ENCODE results near the gene LSAMP.
"Not testable (repeated sequence)": the region's sequence is repeated elsewhere in the genome, so short reads cannot be mapped to it uniquely, and the experiment has no call there.

LSAMP gene

DNA sequence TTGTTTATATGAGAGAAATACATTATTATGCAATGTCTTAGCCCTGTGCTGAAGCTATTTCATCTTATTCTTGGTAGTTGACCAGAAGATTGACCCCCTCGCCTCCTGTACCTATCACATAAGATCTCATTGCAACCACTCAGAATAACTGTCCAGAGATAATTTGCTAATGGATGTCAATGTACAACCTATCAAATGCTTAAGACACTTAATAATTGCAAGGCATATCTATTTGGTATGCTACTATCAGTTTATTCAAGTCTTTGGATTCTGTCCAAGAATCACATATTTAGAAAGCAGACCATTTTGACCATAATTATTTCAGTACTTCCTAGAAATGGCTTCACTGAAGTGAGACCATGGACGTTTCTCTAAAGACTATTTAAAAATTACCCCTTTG lies 580.4 kb downstream of the LSAMP start:
- DNase-seq = no peak

DNA sequence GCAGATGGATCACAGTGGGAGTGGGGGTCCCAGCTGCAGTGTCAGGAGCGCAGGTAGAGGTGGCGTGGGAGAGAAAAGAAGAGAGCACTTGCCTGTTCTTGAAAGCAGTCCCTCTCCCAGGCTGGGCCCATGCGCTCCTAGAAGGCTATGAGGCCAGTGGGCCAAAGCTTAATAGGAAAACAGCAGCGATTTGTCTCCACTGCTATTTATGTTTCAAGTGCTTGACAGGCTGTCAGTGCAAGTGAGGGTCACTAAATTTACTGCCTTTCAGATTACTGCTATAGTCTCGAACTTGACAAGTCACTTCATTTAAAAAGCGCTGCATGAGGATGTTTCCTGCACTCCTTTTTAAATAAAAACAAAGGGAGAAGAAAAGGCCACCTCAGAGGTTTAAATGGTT lies 582.4 kb downstream of the LSAMP start:
- no peak for DNase-seq

DNA sequence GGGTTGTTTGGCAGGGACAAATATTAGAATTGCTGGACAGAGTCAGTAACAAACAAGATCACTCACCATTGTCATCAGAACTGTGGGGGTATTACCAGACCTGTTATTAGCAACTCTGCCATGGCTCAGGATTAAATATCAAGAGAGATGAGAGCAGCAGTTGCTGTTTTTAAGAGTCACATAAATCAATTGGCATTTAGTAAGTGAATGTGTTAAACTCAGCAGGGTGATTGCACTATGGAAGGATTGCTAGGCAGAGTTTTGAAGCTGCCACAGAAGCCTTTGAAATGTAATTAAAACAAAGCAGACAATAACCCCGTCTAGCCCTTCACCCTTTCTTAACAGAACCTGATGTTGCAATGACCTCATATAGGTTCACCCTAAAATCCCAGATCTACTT lies 583.2 kb downstream of the LSAMP start:
- no peak for DNase-seq

DNA sequence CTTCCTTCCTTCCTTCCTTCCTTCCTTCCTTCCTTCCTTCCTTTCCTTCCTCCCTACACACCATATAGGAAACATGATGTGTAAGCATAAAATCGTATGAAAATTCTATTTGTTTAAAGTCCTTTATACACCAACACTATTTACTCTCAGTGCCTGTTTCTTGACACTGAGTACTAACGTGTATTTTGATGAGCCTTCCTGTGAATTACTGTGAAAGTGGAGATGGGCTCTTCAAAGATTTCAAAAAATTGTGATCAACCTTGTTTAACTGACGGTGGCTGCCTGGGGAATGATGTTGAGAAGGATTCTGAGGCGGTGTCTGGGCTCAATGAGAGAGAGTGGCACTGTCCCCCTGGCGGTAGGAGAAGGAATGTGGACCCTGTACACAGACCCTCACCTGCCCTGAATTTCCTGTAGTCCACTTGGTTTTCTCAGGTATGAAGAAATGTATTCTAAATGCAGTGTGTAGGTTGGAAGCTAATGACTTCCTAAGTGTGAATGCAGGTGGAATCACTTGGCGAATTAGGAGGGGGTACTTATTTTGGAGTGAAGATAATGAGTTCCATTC lies 584.0 kb downstream of the LSAMP start:
- DNase-seq = no peak

DNA sequence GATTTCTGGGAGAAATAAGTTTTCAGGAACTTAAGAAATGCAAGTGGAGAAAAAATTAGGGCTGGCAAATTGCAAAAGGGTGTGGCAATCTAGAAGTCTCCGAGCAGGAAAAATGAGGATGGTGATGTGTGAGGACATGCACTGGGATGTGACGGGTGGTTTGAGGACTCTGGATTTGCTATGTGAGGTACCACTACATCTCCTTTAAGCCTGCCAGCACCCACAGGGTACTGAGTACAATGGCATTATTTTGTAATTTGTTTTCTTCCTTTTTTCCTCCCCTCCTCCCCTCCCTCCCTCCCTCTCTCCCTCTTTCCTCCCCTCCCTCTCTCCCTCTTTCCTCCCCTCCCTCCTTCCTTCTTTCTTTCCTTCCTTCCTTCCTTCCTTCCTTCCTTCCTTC lies 584.5 kb downstream of the LSAMP start:
- DNase-seq = no peak

DNA sequence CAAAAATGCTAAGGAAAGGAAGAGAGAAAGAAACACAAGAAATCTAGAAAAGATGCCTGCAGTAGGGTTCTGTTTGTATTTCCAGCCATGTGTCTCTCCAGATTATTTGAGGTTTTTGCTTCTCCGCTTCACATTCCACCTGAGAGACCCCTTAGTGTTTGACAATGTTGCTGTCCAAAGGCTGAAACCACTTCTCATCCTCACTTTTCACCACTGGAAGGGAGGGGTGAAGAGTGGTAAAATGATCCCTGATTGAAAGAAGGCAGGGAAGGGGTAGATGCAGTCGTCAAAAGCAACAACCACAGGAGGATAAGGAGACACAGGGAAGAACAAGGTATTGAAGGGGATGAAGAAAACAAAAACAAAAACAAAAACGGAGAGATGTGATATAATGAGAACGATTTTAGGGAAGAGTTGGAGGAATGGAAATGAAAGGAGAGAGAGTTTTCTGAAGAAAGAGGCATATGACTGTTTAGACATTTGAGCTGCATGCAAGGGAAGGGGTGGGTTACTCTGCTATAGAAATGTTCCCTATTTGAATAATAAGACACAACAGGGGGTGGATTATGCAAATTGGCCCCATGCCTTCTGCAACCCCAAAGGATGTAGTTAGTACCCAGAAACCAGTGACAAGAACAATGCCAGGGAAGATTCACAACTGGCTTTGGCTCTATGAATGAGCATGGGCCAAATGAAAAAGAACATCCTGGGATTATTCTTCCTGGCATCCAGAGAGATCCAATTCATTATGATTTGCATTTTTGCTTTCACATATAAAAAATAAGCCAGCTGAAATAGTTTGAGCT lies 586.1 kb downstream of the LSAMP start:
- DNase-seq = no peak

DNA sequence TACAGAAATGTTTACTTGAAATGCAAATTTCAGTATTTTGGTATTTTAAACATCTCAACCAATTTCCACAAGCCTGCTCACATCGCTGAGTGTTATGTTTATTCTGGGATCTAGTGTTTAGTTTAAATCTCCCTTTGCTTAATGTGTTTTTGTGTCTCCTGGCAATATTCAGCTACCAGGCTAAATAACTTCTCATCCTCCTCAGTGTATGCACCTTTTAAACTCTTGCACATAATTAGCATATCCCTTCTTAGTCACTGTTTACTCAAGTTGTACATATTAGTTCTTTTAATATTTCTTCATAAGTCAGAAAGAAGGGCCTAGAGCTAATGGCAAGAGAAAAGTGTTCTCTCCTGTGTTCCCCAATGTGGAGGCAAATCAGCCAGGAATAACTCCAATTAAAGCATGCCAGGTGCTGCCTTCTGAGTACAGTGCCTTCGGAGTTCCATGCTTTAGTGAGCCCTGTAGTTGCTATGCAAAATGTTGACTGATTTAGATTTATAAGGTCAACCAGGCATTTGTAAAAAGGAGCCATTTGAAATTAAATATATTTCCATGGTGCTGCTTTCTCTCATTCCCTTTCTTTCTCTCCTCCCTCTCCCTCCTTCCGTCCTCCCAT lies 587.7 kb downstream of the LSAMP start:
- DNase-seq = no peak

DNA sequence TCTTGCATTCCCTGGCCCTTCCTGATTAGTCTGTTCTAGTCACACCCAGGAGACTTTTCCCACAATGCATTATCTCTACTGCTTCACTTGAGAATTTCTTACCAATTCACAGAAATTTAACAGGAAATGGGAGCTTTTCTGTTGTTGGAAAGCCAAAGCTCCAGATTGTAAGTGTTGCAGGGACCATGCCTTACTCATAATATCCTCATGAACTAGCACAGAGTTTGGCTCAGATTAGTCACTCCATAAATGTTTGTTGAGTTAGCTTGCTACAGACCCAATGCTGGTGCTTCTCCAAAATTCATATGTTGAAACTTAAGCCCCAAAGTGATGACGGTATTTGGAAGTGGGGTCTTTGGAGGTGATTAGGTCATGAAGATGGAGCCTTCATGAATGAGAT lies 589.4 kb downstream of the LSAMP start:
- DNase-seq = peak; percentile 31

DNA sequence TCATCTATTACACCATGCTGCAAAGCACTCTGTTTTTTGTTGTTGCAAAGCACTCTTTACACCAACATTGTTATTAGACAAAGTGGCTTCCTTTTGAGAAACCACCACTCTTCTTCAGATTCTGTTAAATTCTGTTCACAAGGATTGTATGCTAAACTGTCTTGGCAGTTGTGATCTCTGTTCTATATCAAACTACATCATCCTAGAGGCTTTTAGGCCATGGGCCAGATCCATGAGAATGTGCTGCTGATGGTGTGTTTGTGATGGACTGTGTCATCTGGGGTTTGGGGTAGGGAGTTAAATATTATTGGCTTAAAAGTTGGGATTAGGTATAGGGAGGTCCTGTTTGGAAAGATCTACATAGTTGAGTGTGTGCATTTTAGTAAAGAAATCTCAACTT lies 592.2 kb downstream of the LSAMP start:
- no peak for DNase-seq

DNA sequence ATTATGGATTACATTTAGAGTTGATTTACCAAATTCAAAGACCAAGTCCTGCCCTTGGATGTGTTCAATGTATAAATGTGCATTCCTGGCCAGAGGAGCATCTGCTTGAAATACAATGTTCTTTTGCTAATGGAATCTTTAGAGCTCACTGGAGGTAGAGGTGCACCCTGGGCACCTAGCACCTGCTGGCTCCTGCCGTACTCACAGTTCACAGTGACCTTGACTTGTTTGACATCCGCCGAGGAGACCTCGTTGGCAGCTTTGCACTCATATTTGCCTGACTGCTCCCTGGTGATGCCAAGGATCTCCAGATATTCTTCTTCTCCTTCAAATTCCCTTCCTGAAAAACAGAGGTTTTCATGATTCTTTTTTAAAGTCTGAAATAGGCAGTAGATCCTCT lies 593.0 kb downstream of the LSAMP start:
- no peak for DNase-seq

DNA sequence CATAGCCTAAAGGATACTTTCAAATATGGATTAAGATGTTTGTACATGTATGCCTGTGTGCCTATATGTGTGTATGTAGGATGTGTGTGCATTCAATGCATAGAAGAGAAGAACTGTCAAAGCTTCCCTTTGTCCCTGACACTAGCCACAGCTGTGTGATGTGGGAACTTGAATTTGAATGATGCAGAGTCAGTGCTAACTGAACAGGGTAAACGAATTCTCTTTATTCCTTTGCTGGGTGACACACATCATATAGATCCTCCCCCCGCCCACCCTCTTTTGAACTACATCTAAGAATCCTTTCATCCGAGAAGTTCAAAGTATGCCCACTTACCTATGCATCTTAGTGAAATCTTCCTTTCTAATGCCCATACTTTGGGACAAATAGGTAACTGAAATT lies 593.7 kb downstream of the LSAMP start:
- no peak for DNase-seq

DNA sequence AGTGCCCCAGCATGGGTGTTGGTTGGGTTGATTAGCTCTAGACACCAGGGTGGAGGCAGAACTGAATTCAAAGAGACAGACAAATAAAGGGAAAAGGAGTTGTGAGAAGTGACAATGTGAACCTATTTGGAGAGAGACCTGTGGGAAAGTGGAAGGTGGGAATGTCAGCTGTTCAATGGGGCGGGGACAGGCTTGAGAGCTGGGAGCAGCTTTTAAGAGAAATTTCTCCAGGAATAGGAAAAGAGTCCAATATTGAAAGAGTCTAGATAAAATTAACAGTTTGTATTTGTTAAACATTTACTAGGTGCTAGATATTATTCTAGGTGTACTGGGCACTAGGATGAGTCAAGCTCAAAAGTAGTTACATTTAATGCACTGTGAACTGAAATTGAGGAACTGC lies 596.6 kb downstream of the LSAMP start:
- DNase-seq = no peak

DNA sequence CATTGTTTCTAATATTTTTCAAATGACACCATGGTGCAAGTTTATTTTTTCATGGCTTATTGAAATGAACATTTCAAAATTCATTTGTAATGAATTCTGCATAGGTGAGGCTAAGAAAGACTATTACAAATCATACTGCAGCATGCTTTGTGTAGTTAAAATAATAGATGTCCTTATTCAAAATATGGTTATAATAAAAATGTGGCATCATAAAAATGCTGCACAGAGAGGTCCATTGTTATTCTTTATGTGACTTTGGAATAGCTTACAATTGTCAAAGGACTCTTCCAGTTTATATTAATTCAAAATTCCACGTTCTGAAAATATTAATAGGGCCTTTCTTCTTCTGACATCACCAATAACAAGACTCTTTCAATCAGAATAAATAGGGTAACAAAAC lies 599.3 kb downstream of the LSAMP start:
- no peak for DNase-seq

DNA sequence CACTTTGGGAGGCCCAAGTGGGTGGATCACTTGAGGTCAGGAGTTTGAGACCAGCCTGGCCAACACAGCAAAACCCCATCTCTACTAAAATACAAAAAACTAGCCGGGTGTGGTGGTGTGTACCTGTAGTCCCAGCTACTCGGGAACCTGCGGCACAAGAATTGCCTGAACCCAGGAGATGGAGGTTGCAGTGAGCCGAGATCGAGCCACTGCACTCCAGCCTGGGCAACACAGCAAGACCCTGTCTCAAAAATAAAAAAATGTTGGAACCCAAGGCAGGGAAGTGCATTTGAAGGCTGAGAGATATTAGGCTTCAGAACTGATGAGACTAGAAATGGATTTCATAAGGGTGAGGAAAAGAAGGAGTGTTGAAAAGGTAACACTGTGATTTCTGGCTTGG lies 600.6 kb downstream of the LSAMP start:
- not testable (repeated sequence) for DNase-seq

DNA sequence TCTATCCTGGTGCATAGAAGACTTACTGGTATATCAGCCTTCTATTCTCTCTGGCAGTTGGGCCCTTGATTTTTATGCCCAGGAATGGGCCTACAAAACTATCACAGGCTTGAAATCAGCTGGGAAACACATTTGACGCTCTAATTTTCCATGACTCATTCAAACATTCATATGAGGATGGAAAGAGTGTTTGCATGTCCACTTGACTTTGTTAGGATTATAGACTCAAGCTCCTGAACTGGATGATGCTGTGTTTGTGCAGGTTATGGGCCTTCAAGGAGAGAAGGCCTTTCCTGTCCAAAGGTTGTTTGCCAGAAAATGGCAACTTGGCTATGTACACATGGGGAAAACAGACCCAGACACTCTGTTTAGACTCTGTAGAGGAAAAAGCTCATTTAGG lies 602.1 kb downstream of the LSAMP start:
- DNase-seq = no peak

DNA sequence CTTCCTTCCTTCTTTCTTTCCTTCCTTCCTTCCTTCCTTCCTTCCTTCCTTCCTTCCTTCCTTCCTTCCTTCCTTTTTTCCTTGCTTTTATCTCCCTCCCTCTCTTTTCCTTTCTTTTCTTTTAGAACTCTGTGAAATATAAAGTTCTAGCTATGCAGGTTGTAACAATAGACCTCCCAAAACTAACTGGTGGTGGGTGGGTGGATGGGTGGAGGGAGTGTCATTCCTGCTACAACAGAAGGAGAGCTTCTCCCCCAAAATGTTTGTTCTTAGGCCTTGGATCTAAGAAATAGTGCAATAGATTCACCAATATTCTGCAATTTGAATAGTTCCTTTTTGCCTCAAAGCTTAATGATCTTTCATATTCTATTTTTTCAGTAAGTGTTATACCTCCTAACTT lies 606.0 kb downstream of the LSAMP start:
- no peak for DNase-seq

DNA sequence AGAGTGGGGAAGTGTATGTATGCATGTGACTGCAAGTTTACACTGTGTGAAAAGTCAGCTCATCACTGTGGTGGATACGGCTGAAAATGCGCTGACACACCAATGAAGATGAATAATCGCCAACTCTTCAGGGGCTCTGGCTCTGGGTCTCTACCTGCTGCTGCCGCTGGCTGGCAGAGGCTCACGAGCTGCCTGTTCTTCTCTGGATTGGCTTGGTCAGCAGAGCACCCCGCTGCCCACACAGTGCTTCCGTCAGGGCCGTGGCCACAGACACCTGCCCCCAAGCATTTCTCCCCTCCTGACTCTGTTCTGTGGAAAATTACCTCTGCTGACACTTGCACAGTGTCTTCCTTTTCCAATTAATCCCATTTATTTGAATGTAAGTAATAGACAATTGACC lies 606.5 kb downstream of the LSAMP start:
- no peak for DNase-seq

DNA sequence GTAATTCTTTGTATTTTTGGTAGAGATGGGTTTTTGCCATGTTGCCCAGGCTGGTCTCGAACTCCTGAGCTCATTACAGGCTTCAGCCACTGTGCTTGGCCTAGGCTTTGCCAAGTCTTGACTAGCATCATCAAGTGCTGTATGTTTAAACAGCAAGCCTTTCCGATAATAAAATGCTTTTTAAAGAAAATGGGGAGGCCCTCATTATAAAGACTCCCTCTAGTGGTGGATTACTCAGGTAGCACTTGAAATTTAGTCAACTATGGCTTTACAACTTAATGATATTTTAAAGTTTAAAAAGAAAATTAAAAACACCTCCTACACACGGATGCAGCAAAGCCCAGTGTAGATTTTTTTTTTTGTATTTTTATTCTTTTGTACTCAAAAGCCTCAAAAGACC lies 608.3 kb downstream of the LSAMP start:
- peak; percentile 11 for DNase-seq

DNA sequence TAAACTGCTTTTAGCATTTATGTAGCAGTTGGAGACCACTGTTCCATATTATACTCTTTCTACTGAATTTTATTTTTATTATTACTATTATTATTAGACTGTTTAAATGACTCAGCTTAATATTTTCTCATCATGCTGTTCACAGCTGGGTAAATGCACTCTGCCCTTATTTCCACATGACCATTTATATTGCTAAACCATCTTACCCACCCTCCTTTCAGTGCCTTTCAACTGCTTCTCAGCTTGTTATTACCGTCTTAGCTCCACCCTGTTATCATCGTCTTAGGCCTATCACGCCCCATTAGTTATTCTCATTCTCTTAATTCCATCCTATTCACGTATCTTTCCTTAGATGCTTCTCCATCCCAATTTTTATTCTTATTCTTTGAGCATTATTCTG lies 609.3 kb downstream of the LSAMP start:
- no peak for DNase-seq

DNA sequence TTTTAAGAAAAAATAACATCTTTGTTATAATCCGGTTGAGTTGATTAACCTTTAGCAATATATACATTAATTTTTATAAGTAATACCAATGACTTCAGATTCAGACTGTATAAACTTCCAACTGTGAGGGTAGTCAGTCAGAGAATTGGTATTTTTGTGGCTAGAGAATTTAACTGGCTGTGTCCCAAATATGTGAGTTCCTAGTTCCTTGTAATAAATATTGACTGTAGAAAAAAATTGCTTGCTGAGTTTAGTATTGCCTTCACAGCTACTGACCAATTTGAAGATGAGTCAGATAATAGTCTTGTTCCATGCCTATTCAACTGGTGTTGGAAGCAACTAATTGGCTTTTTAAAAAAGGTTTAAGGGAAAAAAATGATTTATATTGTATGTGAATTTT lies 611.2 kb downstream of the LSAMP start:
- DNase-seq = peak; percentile 96

DNA sequence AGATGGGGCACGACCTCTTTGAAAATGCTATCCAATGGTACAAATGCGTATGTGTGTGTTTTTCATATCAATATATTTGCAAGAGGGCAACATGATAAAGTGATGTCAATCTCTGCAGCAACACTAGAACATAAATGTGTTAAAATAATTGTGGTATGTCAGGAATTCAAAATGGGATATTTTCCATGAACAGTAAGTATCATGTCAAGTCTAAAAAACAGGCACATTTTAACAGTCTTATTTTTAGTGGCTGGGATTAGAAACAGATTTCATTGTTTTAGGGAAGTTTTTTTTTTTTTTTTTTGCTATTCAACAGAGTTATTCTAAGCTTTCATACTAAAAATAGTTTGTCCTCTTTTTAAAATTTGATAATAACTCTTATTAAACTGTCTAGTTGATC lies 612.2 kb downstream of the LSAMP start:
- peak; percentile 79 for DNase-seq

DNA sequence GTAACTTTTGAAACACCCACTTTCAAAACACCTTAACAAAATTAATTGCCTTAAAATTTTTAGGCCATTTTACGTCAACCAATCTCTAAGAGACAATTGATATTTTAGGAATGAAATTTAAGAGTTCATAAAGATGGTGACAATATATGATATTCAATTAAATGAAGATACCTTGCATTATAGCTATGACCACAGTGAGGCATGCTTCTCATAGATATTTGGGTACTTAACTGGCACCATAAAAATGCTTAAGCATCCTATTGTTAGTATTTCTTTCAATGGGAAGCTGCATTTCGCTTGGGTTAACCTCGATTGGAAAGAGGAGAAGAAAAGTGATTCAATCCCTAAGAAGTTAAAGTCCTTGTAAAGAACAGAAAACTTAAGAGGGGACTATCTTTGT lies 613.0 kb downstream of the LSAMP start:
- DNase-seq = no peak

DNA sequence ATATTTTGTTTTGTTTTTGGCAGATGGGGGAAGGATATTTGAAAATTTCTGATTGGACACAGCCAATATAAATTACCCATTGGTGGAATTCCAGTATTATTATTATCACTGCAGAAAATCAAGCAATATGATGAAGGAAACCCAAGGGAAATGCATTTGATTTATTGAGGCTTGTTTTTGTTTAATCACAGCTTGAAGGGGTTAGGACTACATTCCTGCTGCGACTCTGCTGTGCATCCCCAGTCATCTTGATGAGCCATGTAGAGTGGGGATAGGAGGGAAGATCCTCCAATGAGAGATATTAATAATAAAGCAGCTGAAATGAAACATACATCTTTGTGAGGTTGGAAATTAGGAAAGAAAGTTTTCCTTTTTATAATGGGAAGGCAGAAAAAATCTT lies 613.4 kb downstream of the LSAMP start:
- DNase-seq = peak; percentile 53

DNA sequence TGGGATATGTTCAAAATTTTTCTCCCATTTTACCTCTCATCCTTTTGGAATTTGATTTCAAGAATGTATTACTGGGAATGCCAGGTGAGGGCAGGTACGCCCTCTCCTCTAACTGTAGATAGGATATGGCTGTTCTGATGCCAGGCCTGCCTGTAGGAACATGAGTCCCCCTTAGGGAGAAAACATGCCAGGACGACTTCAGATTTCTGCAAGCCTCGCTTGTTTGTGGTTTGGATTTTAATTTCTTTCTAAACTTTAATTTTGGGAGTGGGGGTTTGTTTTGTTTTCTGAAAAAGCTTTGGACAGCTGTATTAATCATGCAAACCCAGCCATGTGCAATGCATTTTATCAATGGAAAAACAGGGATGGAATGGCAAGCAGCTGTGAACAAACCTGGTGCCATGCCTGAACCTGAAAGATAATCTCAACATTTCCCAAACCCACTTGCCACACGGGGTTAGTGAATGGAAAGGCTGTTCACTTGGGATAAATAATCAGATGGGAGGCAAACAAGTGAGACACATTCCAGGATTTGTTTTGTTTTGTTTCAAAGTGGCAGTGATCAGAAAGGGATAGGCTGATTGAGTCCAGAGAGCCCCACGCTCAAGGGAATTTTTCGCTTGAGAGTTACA lies 614.4 kb downstream of the LSAMP start:
- DNase-seq = no peak

Measured in fibroblast of upper back skin (primary cell).